ENCODE results near the gene AUNIP.

DNA sequence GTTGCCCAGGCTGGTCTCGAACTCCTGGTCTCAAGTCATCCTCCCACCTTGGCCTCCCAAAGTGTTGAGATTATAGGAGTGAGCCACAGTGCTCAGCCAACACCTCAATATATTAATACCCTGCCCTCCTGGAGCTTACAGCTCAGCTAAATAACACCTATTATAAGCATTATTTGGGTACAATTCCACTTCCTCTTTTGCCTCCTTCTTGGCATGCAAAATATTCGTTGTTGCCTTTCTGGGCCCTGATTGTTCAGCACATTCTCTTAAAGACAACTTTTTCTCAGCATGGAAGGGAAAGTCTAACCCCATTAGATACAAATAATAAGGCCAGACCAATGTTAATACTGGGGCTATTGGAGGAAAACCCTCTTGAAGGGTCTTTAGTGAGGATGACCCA is 13.5 kb upstream of the AUNIP start:
- TF ChIP-seq, protein P1, sequence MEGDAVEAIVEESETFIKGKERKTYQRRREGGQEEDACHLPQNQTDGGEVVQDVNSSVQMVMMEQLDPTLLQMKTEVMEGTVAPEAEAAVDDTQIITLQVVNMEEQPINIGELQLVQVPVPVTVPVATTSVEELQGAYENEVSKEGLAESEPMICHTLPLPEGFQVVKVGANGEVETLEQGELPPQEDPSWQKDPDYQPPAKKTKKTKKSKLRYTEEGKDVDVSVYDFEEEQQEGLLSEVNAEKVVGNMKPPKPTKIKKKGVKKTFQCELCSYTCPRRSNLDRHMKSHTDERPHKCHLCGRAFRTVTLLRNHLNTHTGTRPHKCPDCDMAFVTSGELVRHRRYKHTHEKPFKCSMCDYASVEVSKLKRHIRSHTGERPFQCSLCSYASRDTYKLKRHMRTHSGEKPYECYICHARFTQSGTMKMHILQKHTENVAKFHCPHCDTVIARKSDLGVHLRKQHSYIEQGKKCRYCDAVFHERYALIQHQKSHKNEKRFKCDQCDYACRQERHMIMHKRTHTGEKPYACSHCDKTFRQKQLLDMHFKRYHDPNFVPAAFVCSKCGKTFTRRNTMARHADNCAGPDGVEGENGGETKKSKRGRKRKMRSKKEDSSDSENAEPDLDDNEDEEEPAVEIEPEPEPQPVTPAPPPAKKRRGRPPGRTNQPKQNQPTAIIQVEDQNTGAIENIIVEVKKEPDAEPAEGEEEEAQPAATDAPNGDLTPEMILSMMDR (IDR thresholded peaks at IDR 0.05), result no peak
- no peak for TF ChIP-seq POLR2A (IDR thresholded peaks at IDR 0.05)

Measured in prostate gland (tissue), 2 donors.